ENCODE measurements around the gene TIAM2.
A peak's percentile ranks its signal among the peaks of the same experiment; 100 is the strongest.

Gene TIAM2

DNA sequence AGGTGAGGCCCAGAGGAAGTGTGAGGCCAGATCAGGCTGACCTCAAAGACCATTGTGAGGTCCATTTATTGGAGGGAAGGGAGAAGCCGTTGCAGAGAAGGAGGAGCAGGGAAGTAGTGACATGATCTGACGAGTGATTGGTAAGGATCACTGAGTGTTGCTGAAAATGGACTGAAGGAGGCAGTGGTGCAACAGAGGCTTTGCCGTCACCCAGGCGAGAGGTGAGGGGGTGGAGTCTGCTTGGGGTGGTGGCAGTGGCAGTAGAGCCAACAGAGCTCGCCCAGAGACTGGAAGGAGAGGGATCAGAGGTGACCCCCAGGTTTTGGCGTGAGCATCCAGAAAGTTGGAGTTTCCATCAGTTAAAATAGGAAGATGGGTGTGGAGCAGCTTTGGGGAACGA is 200.8 kb downstream of the TIAM2 start:
- ChIA-PET CTCF (no interaction called here), POLR2A (no interaction called here)
- DNase-seq (ENCODE audit: extremely low spot score): no peak
- TF ChIP-seq ZNF384 (IDR thresholded peaks at IDR 0.05): no peak
- no peak for TF ChIP-seq FOXM1 (IDR thresholded peaks at IDR 0.05; ENCODE audit: borderline replicate concordance)
- TF ChIP-seq FOXA1 (IDR thresholded peaks at IDR 0.05): no peak
- no peak for TF ChIP-seq NFRKB (IDR thresholded peaks at IDR 0.05)
- no peak for TF ChIP-seq BHLHE40 (IDR thresholded peaks at IDR 0.05; ENCODE audit: borderline replicate concordance)
- TF ChIP-seq LEF1 (IDR thresholded peaks at IDR 0.05; ENCODE audit: borderline replicate concordance): no peak
- TF ChIP-seq FOXK2 (IDR thresholded peaks at IDR 0.05): no peak
- no peak for TF ChIP-seq TARDBP (IDR thresholded peaks at IDR 0.05)
- TF ChIP-seq ELF4 (IDR thresholded peaks at IDR 0.05): no peak
- no peak for TF ChIP-seq HDGF (IDR thresholded peaks at IDR 0.05; ENCODE audit: borderline replicate concordance)

DNA sequence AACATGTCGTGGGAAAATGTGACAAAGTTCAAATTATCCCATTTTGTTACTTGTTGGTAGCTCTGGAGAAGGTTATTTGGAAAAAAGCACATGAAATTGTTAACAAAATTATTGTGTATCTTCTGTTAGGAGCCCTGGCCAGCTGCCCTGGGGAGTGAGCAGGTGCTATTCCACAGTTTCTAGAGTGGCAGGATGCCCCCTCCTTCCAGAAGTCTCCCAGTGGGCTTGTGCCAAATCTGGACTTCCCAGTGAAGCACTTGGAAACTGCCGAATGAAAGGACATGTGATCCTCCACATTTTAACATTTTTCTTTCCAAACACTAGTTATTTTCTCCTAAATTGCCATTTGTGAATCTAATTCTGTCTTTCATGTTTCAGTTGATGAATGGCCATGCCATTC is 201.8 kb downstream of the TIAM2 start:
- TF ChIP-seq SUZ12 (IDR thresholded peaks at IDR 0.05) (no peak), FOXM1 (IDR thresholded peaks at IDR 0.05; ENCODE audit: borderline replicate concordance) (no peak), CTBP1 (IDR thresholded peaks at IDR 0.05; ENCODE audit: borderline replicate concordance) (no peak), L3MBTL2 (conservative IDR thresholded peaks at IDR 0.05) (no peak), BHLHE40 (IDR thresholded peaks at IDR 0.05; ENCODE audit: borderline replicate concordance) (no peak), LEF1 (IDR thresholded peaks at IDR 0.05; ENCODE audit: borderline replicate concordance) (no peak), FOXK2 (IDR thresholded peaks at IDR 0.05) (no peak), SP1 (IDR thresholded peaks at IDR 0.05) (no peak), TARDBP (IDR thresholded peaks at IDR 0.05) (no peak), ZNF384 (IDR thresholded peaks at IDR 0.05) (no peak), ELF4 (IDR thresholded peaks at IDR 0.05) (no peak), HDGF (IDR thresholded peaks at IDR 0.05; ENCODE audit: borderline replicate concordance) (no peak), ARNT (IDR thresholded peaks at IDR 0.05) (no peak)
- TF ChIP-seq, protein P1, sequence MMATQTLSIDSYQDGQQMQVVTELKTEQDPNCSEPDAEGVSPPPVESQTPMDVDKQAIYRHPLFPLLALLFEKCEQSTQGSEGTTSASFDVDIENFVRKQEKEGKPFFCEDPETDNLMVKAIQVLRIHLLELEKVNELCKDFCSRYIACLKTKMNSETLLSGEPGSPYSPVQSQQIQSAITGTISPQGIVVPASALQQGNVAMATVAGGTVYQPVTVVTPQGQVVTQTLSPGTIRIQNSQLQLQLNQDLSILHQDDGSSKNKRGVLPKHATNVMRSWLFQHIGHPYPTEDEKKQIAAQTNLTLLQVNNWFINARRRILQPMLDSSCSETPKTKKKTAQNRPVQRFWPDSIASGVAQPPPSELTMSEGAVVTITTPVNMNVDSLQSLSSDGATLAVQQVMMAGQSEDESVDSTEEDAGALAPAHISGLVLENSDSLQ (IDR thresholded peaks at IDR 0.05): no peak
- DNase-seq (ENCODE audit: extremely low spot score): no peak
- POLR2A ChIA-PET: no interaction called here
- CTCF ChIA-PET: no interaction called here

DNA sequence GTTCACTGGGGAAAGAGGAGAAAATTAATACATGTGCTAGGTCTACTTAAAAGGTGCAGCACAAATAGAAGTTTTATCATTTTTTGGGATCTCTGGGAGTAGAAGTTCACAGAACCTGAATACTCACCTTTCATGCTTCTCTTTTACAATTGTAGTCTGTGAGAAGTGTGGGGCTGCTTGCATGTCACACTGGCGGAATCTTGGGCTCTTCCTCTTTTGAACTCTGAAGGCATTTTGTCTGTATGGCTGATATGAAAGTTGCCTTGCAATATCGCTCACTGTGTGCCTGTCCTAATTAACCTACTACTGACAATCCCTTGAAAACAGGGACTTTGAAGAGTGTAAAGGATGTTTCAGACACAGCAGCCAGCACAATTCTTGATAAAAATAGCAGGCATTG is 202.8 kb downstream of the TIAM2 start:
- no peak for DNase-seq (ENCODE audit: extremely low spot score)
- TF ChIP-seq L3MBTL2 (conservative IDR thresholded peaks at IDR 0.05) (no peak), SUZ12 (IDR thresholded peaks at IDR 0.05) (no peak), FOXK2 (IDR thresholded peaks at IDR 0.05) (no peak), HDGF (IDR thresholded peaks at IDR 0.05; ENCODE audit: borderline replicate concordance) (no peak), BHLHE40 (IDR thresholded peaks at IDR 0.05; ENCODE audit: borderline replicate concordance) (no peak), FOXA1 (IDR thresholded peaks at IDR 0.05) (no peak), LEF1 (IDR thresholded peaks at IDR 0.05; ENCODE audit: borderline replicate concordance) (no peak), SP1 (IDR thresholded peaks at IDR 0.05) (no peak), FOXM1 (IDR thresholded peaks at IDR 0.05; ENCODE audit: borderline replicate concordance) (no peak), TARDBP (IDR thresholded peaks at IDR 0.05) (no peak), CTBP1 (IDR thresholded peaks at IDR 0.05; ENCODE audit: borderline replicate concordance) (no peak), ELF4 (IDR thresholded peaks at IDR 0.05) (no peak), NFRKB (IDR thresholded peaks at IDR 0.05) (no peak), ZNF384 (IDR thresholded peaks at IDR 0.05) (no peak), ARNT (IDR thresholded peaks at IDR 0.05) (no peak)
- TF ChIP-seq, protein P1 (IDR thresholded peaks at IDR 0.05): no peak
- POLR2A ChIA-PET: no interaction called here
- CTCF ChIA-PET: no interaction called here

DNA sequence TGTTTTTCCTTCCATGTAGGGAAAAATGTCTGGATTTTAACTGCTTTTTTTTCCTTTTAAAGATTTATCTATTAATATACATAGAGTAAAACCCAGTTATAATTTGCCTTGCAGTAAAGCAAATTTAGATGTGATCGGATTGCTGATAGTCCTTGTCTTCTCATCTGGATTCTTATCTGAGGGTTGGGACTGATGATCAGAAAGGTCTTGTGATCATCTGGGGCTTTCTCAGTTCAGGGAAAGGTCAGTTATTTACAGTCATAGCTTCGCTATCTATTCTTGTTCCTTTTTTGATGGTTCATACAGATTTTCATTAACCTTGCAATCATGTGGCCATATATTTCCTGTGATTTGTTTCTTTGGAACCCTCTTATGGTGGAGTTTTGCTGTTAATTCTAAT is 204.9 kb downstream of the TIAM2 start:
- no peak for DNase-seq (ENCODE audit: extremely low spot score)
- ChIA-PET POLR2A (no interaction called here), CTCF (no interaction called here)
- TF ChIP-seq FOXK2 (IDR thresholded peaks at IDR 0.05) (no peak), ZNF384 (IDR thresholded peaks at IDR 0.05) (no peak), NFRKB (IDR thresholded peaks at IDR 0.05) (no peak), BHLHE40 (IDR thresholded peaks at IDR 0.05; ENCODE audit: borderline replicate concordance) (no peak), ARNT (IDR thresholded peaks at IDR 0.05) (no peak), SP1 (IDR thresholded peaks at IDR 0.05) (no peak), SUZ12 (IDR thresholded peaks at IDR 0.05) (no peak), TARDBP (IDR thresholded peaks at IDR 0.05) (no peak)

DNA sequence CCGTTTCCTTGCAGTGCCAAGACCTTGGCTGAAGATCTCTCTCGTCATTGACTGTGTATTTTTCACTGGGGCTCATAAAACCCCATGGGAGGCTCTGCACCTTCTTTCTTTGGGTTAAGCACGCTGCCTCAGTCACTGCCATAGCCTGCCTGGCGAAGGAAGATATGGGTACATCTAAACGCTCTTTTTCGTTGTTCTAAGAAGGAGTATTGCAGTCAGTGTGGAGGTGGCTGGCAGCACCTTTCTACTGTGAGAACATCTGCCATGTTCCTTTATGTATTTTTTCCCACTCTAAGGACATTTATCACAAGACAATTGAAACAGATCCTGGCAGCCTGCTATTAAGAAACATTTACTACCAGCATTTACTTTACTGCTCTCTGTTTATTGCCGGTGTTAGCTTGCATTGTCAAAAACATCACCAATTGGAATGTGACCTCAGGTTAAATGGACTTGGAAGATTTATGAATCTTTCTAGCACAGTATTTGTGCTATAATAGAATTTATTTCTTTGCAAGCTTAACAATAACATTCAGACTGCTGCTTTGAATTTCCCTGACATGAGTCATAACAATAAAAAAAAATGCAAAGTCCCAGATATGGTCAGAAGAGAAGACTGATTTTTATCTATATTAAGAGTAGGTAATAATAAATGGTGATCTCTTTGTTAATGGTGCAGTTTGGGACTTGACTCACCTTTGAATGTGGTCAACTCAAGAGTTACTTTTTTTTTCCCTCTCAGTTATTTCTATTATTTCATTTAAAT is 206.5 kb downstream of the TIAM2 start:
- ChIA-PET CTCF (interaction anchor here (0.7 kb wide), 1 partner anchor 24 kb away, joined by 4 read pairs; no protein-coding TSS in a partner anchor), POLR2A (no interaction called here)
- DNase-seq (ENCODE audit: extremely low spot score): peak; percentile 32
- peak; percentile 48; the same call in 1 of the 2 replicates for TF ChIP-seq ZNF384 (IDR thresholded peaks at IDR 0.05)
- TF ChIP-seq TARDBP (IDR thresholded peaks at IDR 0.05): no peak
- peak; percentile 93 for TF ChIP-seq CTBP1 (IDR thresholded peaks at IDR 0.05; ENCODE audit: borderline replicate concordance)
- peak; percentile 79 for TF ChIP-seq ARNT (IDR thresholded peaks at IDR 0.05)
- TF ChIP-seq, protein P1 (IDR thresholded peaks at IDR 0.05): peak; percentile 95
- TF ChIP-seq FOXK2 (IDR thresholded peaks at IDR 0.05): no peak
- peak; percentile 58 for TF ChIP-seq L3MBTL2 (conservative IDR thresholded peaks at IDR 0.05)
- no peak for TF ChIP-seq SP1 (IDR thresholded peaks at IDR 0.05)
- TF ChIP-seq SUZ12 (IDR thresholded peaks at IDR 0.05): no peak
- no peak for TF ChIP-seq NFRKB (IDR thresholded peaks at IDR 0.05)
- no peak; the same call in 1 of the 2 replicates for TF ChIP-seq FOXA1 (IDR thresholded peaks at IDR 0.05)
- TF ChIP-seq BHLHE40 (IDR thresholded peaks at IDR 0.05; ENCODE audit: borderline replicate concordance): no peak
- TF ChIP-seq HDGF (IDR thresholded peaks at IDR 0.05; ENCODE audit: borderline replicate concordance): no peak
- TF ChIP-seq ELF4 (IDR thresholded peaks at IDR 0.05): no peak

DNA sequence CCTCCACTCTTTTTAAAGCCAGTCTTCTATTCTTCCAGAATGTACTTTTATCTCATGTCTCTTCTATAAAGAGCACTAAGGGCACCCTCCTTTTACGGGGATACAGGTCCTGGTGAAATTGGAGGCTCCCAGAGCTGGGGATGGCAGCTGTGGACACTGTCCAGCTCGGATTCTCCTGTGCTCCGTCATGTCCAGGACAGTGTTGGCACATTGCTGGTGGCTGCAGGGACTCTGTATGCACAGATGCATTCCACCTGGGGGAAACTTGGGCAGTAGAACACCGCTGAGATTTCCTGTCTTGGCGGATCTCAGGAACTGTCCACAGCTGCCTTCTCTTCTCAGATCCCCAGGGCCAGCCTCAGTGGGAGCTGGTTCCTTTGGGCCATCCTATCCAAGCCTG is 212.1 kb downstream of the TIAM2 start:
- no peak for DNase-seq (ENCODE audit: extremely low spot score)
- TF ChIP-seq FOXM1 (IDR thresholded peaks at IDR 0.05; ENCODE audit: borderline replicate concordance) (no peak), SUZ12 (IDR thresholded peaks at IDR 0.05) (no peak), NFRKB (IDR thresholded peaks at IDR 0.05) (no peak), TARDBP (IDR thresholded peaks at IDR 0.05) (no peak), ARNT (IDR thresholded peaks at IDR 0.05) (no peak), SP1 (IDR thresholded peaks at IDR 0.05) (no peak), FOXA1 (IDR thresholded peaks at IDR 0.05) (no peak), ELF4 (IDR thresholded peaks at IDR 0.05) (no peak), LEF1 (IDR thresholded peaks at IDR 0.05; ENCODE audit: borderline replicate concordance) (no peak), ZNF384 (IDR thresholded peaks at IDR 0.05) (no peak), FOXK2 (IDR thresholded peaks at IDR 0.05) (no peak), BHLHE40 (IDR thresholded peaks at IDR 0.05; ENCODE audit: borderline replicate concordance) (no peak), HDGF (IDR thresholded peaks at IDR 0.05; ENCODE audit: borderline replicate concordance) (no peak), L3MBTL2 (conservative IDR thresholded peaks at IDR 0.05) (no peak), CTBP1 (IDR thresholded peaks at IDR 0.05; ENCODE audit: borderline replicate concordance) (no peak)
- TF ChIP-seq, protein P1 (IDR thresholded peaks at IDR 0.05): no peak
- ChIA-PET CTCF (no interaction called here), POLR2A (no interaction called here)

Measured in HEK293T (cell line).